Measurements from ENCODE around the gene SPATA6.

The SPATA6 gene

DNA sequence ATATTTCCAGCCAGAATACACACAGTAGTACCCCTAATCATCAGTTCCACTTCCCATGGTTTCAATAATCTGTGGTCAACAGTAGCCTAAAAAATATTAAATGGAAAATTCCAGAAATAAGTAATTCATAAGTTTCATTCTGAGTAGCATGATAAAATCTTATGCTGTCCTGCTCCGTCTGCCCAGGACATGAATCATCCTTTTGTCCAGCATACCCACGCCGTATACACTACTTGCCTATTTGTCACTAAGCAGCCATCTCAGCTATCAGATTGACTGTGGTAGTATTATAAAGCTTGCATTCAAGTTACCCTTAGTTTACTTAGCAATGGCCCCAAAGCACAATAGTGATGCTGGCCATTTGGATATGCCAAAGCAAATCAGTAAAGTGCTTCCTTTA is 130.8 kb downstream of the SPATA6 start:
- H2AFZ ChIP-seq (ENCODE audit: low read length): no peak overlapping the region
- H3K27me3 ChIP-seq (ENCODE audit: insufficient read depth, low read length): no peaks in the 10 kb centered on the region
- H3K4me3 ChIP-seq (ENCODE audit: low read depth, low read length, poor library complexity, severe bottlenecking): no peak overlapping the region
- no peak overlapping the region for H3K4me2 ChIP-seq (ENCODE audit: low read length)
- no peaks in the 10 kb centered on the region for H3K9me2 ChIP-seq (ENCODE audit: low read depth, low read length)
- TF ChIP-seq, protein P1, sequence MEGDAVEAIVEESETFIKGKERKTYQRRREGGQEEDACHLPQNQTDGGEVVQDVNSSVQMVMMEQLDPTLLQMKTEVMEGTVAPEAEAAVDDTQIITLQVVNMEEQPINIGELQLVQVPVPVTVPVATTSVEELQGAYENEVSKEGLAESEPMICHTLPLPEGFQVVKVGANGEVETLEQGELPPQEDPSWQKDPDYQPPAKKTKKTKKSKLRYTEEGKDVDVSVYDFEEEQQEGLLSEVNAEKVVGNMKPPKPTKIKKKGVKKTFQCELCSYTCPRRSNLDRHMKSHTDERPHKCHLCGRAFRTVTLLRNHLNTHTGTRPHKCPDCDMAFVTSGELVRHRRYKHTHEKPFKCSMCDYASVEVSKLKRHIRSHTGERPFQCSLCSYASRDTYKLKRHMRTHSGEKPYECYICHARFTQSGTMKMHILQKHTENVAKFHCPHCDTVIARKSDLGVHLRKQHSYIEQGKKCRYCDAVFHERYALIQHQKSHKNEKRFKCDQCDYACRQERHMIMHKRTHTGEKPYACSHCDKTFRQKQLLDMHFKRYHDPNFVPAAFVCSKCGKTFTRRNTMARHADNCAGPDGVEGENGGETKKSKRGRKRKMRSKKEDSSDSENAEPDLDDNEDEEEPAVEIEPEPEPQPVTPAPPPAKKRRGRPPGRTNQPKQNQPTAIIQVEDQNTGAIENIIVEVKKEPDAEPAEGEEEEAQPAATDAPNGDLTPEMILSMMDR (IDR thresholded peaks at IDR 0.05; ENCODE audit: low read length): no peak
- TF ChIP-seq EZH2 (IDR thresholded peaks at IDR 0.05; ENCODE audit: borderline replicate concordance, low read length): no peak
- H4K20me1 ChIP-seq (ENCODE audit: insufficient read depth, low read length): no peaks in the 10 kb centered on the region
- H3K79me2 ChIP-seq (ENCODE audit: insufficient read depth, low read length): no peaks in the 10 kb centered on the region
- no peaks in the 10 kb centered on the region for H3K9me3 ChIP-seq (ENCODE audit: low read length)
- no peaks in the 10 kb centered on the region for H3K4me1 ChIP-seq (ENCODE audit: insufficient read depth, low read length, severe bottlenecking)
- H3K27ac ChIP-seq (ENCODE audit: low read depth, low read length, poor library complexity, severe bottlenecking): no peak overlapping the region
- H3F3A ChIP-seq (ENCODE audit: insufficient read depth, low read length): no peaks in the 10 kb centered on the region
- no peak overlapping the region for H3K9ac ChIP-seq (ENCODE audit: low read length)
- H3K36me3 ChIP-seq (ENCODE audit: insufficient read depth, low read length): no peaks in the 10 kb centered on the region; the same call in 1 of the 2 replicates

DNA sequence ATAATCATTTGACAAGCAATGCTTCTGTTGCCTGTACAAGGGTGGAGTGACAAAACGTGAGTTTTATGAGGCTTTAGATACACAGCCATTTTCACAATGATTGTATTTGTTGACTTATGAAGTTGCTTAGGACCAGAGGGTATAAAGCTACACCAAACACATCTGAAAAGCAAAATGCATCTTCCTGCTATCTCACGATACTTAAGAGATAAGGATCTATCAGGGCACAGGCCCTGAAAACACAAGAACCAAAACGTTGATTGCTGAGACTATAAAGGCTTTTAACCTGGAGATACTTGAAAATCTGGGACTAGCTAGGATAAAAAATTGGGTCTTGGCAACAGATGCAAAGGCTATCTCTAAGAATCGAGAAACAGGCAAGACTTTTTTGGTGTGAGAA is 133.7 kb downstream of the SPATA6 start:
- Histone ChIP-seq H2AFZ (ENCODE audit: low read length) (no peak overlapping the region), H3K4me1 (ENCODE audit: insufficient read depth, low read length, severe bottlenecking) (no peaks in the 10 kb centered on the region), H3K9ac (ENCODE audit: low read length) (no peak overlapping the region), H3K9me2 (ENCODE audit: low read depth, low read length) (no peaks in the 10 kb centered on the region), H3K9me3 (ENCODE audit: low read length) (no peaks in the 10 kb centered on the region), H3K27ac (ENCODE audit: low read depth, low read length, poor library complexity, severe bottlenecking) (no peak overlapping the region), H3K36me3 (ENCODE audit: insufficient read depth, low read length) (no peaks in the 10 kb centered on the region), H3K79me2 (ENCODE audit: insufficient read depth, low read length) (no peaks in the 10 kb centered on the region), H3K4me2 (ENCODE audit: low read length) (no peak overlapping the region), H4K20me1 (ENCODE audit: insufficient read depth, low read length) (no peaks in the 10 kb centered on the region), H3F3A (ENCODE audit: insufficient read depth, low read length) (no peaks in the 10 kb centered on the region), H3K27me3 (ENCODE audit: insufficient read depth, low read length) (no peaks in the 10 kb centered on the region), H3K4me3 (ENCODE audit: low read depth, low read length, poor library complexity, severe bottlenecking) (no peak overlapping the region)
- TF ChIP-seq, protein P1 (IDR thresholded peaks at IDR 0.05; ENCODE audit: low read length): no peak
- TF ChIP-seq EZH2 (IDR thresholded peaks at IDR 0.05; ENCODE audit: borderline replicate concordance, low read length): no peak

DNA sequence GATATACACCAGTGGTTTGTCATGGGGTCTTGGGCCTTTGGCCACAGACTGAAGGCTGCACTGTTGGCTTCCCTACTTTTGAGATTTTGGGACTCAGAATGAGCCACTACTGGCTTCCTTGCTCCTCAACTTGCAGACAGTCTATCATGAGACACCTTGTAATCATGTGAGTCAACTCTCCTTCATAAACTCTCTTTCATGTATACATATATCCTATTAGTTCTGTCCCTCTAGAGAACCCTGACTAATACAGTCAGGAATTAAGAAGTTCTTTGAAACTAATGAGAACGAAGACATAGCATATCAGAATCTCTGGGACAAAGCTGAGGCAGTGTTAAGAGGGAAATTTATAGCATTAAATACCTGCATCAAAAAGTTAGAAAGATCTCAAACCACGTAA is 138.7 kb downstream of the SPATA6 start:
- no peak overlapping the region for H3K9ac ChIP-seq (ENCODE audit: low read length)
- H3K4me1 ChIP-seq (ENCODE audit: insufficient read depth, low read length, severe bottlenecking): no peaks in the 10 kb centered on the region
- no peaks in the 10 kb centered on the region for H3K27me3 ChIP-seq (ENCODE audit: insufficient read depth, low read length)
- no peak for TF ChIP-seq EZH2 (IDR thresholded peaks at IDR 0.05; ENCODE audit: borderline replicate concordance, low read length)
- TF ChIP-seq, protein P1 (IDR thresholded peaks at IDR 0.05; ENCODE audit: low read length): no peak
- no peaks in the 10 kb centered on the region for H4K20me1 ChIP-seq (ENCODE audit: insufficient read depth, low read length)
- H3K36me3 ChIP-seq (ENCODE audit: insufficient read depth, low read length): no peaks in the 10 kb centered on the region
- no peak overlapping the region for H2AFZ ChIP-seq (ENCODE audit: low read length)
- no peaks in the 10 kb centered on the region for H3F3A ChIP-seq (ENCODE audit: insufficient read depth, low read length)
- no peaks in the 10 kb centered on the region for H3K9me2 ChIP-seq (ENCODE audit: low read depth, low read length)
- no peaks in the 10 kb centered on the region for H3K79me2 ChIP-seq (ENCODE audit: insufficient read depth, low read length)
- no peak overlapping the region for H3K4me2 ChIP-seq (ENCODE audit: low read length)
- no peaks in the 10 kb centered on the region for H3K9me3 ChIP-seq (ENCODE audit: low read length)
- no peak overlapping the region for H3K27ac ChIP-seq (ENCODE audit: low read depth, low read length, poor library complexity, severe bottlenecking)
- no peak overlapping the region for H3K4me3 ChIP-seq (ENCODE audit: low read depth, low read length, poor library complexity, severe bottlenecking)

Measured in OCI-LY1 (cell line).